Measurements from ENCODE around the gene ZKSCAN5. TPM values are rescaled to one million over a fixed set of nuclear protein-coding genes. Genes with fewer than 3 reads are reported as not detected.

The ZKSCAN5 gene
- total and polyA plus RNA-seq, 2 donors (not counting 1 experiment from before 2014, with no cell fraction given): 3.1 to 10.9 TPM

DNA sequence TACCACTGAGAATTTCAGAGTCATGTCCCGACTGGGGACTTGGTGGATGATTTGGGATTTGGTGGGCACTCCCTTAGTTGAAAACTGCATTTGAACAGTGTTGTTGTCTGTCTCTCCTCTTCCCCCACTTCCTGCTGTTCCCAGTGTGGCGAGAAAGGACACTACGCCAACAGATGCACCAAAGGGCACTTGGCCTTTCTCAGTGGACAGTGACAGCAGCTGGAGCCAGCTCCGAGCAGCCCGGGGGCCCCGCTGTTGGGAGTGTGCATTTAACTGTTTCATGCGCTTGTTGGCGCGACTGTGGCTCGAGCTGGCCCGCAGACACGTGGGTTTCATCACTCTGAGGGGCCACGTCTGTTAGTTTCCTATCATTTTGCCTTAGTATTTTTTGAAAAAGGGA, 48.2 kb upstream of the ZKSCAN5 start:
- WGBS (ENCODE audit: insufficient coverage): 93% methylated on average over 12 of the region's 13 CpGs
- no peak for DNase-seq
- no peak overlapping the region for H3K9ac ChIP-seq (ENCODE audit: low read length)
- intact Hi-C loops (cut with micrococcal nuclease): no loop called here
- H3K4me2 ChIP-seq (replicated peaks; ENCODE audit: low read depth, low read length, poor library complexity, severe bottlenecking): no peak overlapping the region
- H3K4me1 ChIP-seq (ENCODE audit: control insufficient read depth in 2 of 2, insufficient read depth in 2 of 2, low read length in 2 of 2): no peaks in the 10 kb centered on the region
- no peak for ATAC-seq (ENCODE audit: low read depth)
- no peaks in the 10 kb centered on the region for H3K9me3 ChIP-seq (ENCODE audit: control extremely low read depth in 1 of 3, control insufficient read depth in 2 of 3, insufficient read depth in 1 of 3, low read length in 2 of 3)
- no peak overlapping the region for H3K27ac ChIP-seq (ENCODE audit: low read length in 2 of 2)
- ChIA-PET POLR2A (no interaction called here), CTCF (no interaction called here)
- peaks cover 51% of the 10 kb centered on the region for H3K79me2 ChIP-seq (ENCODE audit: control insufficient read depth, insufficient read depth, low read length)
- H3K36me3 ChIP-seq (replicated peaks in 1 of 2; ENCODE audit: control extremely low read depth in 1 of 2, control insufficient read depth in 1 of 2, extremely low read depth in 1 of 2, insufficient read depth in 2 of 2, low read length in 1 of 2): peaks cover 0 to 58% of the 10 kb centered on the region in 2 experiments
- no peak overlapping the region for H3K4me3 ChIP-seq (ENCODE audit: control extremely low read depth in 1 of 5, extremely low read depth in 1 of 5, insufficient read depth in 1 of 5, low read depth in 2 of 5, low read length in 4 of 5)
- no peaks in the 10 kb centered on the region for H3K9me3 Mint-ChIP-seq (ENCODE audit: insufficient read depth)
- H3K4me3 Mint-ChIP-seq: no peak overlapping the region
- no peaks in the 10 kb centered on the region for H3K27me3 ChIP-seq (replicated peaks in 1 of 4; ENCODE audit: control extremely low read depth in 1 of 4, control insufficient read depth in 3 of 4, insufficient read depth in 4 of 4, low read length in 3 of 4)
- H4K20me1 ChIP-seq (ENCODE audit: control insufficient read depth, insufficient read depth, low read length, poor library complexity, severe bottlenecking): peaks cover 49% of the 10 kb centered on the region
- H3K27ac Mint-ChIP-seq: no peak overlapping the region
- H3K4me1 Mint-ChIP-seq: peaks cover 7% of the 10 kb centered on the region
- TF ChIP-seq EZH2 (IDR thresholded peaks at IDR 0.05; ENCODE audit: borderline replicate concordance, insufficient read depth, low read depth, low read length, poor library complexity, severe bottlenecking): no peak
- TF ChIP-seq, protein P1, sequence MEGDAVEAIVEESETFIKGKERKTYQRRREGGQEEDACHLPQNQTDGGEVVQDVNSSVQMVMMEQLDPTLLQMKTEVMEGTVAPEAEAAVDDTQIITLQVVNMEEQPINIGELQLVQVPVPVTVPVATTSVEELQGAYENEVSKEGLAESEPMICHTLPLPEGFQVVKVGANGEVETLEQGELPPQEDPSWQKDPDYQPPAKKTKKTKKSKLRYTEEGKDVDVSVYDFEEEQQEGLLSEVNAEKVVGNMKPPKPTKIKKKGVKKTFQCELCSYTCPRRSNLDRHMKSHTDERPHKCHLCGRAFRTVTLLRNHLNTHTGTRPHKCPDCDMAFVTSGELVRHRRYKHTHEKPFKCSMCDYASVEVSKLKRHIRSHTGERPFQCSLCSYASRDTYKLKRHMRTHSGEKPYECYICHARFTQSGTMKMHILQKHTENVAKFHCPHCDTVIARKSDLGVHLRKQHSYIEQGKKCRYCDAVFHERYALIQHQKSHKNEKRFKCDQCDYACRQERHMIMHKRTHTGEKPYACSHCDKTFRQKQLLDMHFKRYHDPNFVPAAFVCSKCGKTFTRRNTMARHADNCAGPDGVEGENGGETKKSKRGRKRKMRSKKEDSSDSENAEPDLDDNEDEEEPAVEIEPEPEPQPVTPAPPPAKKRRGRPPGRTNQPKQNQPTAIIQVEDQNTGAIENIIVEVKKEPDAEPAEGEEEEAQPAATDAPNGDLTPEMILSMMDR (IDR thresholded peaks at IDR 0.05): no peak
- H3K27me3 Mint-ChIP-seq: no peaks in the 10 kb centered on the region
- no peak overlapping the region for H2AFZ ChIP-seq (ENCODE audit: insufficient read depth, low read depth, low read length, poor library complexity, severe bottlenecking)

DNA sequence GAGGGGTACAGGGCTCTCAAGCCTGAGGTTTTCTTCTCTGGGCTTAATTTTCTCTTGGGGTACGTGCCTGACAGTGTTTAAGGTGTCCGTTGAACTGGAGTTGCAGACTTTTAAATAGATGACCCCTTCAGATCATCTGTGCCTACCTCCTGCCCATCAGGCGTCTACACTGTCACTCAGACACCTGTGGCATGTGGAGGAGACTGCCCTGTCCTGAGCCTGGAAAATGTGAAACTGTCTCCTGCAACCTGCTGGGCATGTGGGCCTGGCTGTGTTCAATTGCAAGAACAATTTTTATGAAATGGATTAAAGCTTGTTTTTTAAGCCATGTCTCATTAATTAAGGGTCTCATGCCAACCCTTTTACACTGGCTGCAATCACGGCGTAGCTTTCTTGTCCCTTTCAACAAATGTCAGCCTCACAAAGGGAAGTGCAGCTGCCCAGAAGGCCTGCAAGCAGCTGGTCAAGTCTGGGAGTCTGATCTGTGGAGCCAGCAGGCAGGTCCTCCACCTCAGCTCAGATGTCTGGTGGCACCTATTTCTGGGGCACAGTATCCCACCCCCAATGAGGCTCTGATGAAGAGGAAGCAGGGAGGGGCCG, 47.3 kb upstream of the ZKSCAN5 start:
- no peak overlapping the region for H3K27ac ChIP-seq (ENCODE audit: low read length in 2 of 2)
- H3K27ac Mint-ChIP-seq: no peak overlapping the region
- no peak overlapping the region for H3K4me3 ChIP-seq (ENCODE audit: control extremely low read depth in 1 of 5, extremely low read depth in 1 of 5, insufficient read depth in 1 of 5, low read depth in 2 of 5, low read length in 4 of 5)
- H3K27me3 ChIP-seq (replicated peaks in 1 of 4; ENCODE audit: control extremely low read depth in 1 of 4, control insufficient read depth in 3 of 4, insufficient read depth in 4 of 4, low read length in 3 of 4): no peaks in the 10 kb centered on the region
- H3K4me3 Mint-ChIP-seq: no peak overlapping the region
- peaks cover 52% of the 10 kb centered on the region for H4K20me1 ChIP-seq (ENCODE audit: control insufficient read depth, insufficient read depth, low read length, poor library complexity, severe bottlenecking)
- H3K36me3 ChIP-seq (replicated peaks in 1 of 2; ENCODE audit: control extremely low read depth in 1 of 2, control insufficient read depth in 1 of 2, extremely low read depth in 1 of 2, insufficient read depth in 2 of 2, low read length in 1 of 2): peaks cover 0 to 51% of the 10 kb centered on the region in 2 experiments
- no peak overlapping the region for H3K9ac ChIP-seq (ENCODE audit: low read length)
- H3K4me2 ChIP-seq (replicated peaks; ENCODE audit: low read depth, low read length, poor library complexity, severe bottlenecking): no peak overlapping the region
- intact Hi-C loops (cut with micrococcal nuclease): no loop called here
- H2AFZ ChIP-seq (ENCODE audit: insufficient read depth, low read depth, low read length, poor library complexity, severe bottlenecking): no peak overlapping the region
- no peaks in the 10 kb centered on the region for H3K4me1 ChIP-seq (ENCODE audit: control insufficient read depth in 2 of 2, insufficient read depth in 2 of 2, low read length in 2 of 2)
- peaks cover 53% of the 10 kb centered on the region for H3K79me2 ChIP-seq (ENCODE audit: control insufficient read depth, insufficient read depth, low read length)
- H3K9me3 ChIP-seq (ENCODE audit: control extremely low read depth in 1 of 3, control insufficient read depth in 2 of 3, insufficient read depth in 1 of 3, low read length in 2 of 3): no peaks in the 10 kb centered on the region
- TF ChIP-seq, protein P1 (IDR thresholded peaks at IDR 0.05): no peak
- TF ChIP-seq EZH2 (IDR thresholded peaks at IDR 0.05; ENCODE audit: borderline replicate concordance, insufficient read depth, low read depth, low read length, poor library complexity, severe bottlenecking): no peak
- WGBS (ENCODE audit: insufficient coverage): 100% methylated on average over 3 of the region's 6 CpGs
- no peaks in the 10 kb centered on the region for H3K27me3 Mint-ChIP-seq
- DNase-seq (no peak), ATAC-seq (ENCODE audit: low read depth) (no peak)
- H3K4me1 Mint-ChIP-seq: peaks cover 7% of the 10 kb centered on the region
- POLR2A ChIA-PET: no interaction called here
- no peaks in the 10 kb centered on the region for H3K9me3 Mint-ChIP-seq (ENCODE audit: insufficient read depth)
- CTCF ChIA-PET: no interaction called here

Measured in B cell (primary cell).